Astrocyte (in vitro differentiated cells and primary cell): Measurements from ENCODE around the gene CCDC178. TPM values are rescaled to one million over a fixed set of nuclear protein-coding genes. Genes with fewer than 3 reads are reported as not detected.

ENCODE experiments used
- DNase-seq: peaks from one replicate; pipeline ENCODE4 v3.0.0-alpha.2; 2010; ENCODE audit warnings: low read depth
- FAIRE-seq: peaks from 2 replicates; lab custom pipeline; 2011; peaks lifted over from hg19 to GRCh38; lab: Jason Lieb, UNC
- H2AFZ ChIP-seq: 2 replicates; pipeline ENCODE4 v1.6.0; 2012; ENCODE audit warnings: low read depth, low read length, inconsistent platforms
- H3K27ac ChIP-seq: 2 replicates; pipeline ENCODE4 v1.5.1; 2011; ENCODE audit warnings: low read depth, low read length, inconsistent platforms
- H3K27me3 ChIP-seq: 2 replicates; pipeline ENCODE4 v1.6.0; 2011; ENCODE audit warnings: low read length, inconsistent platforms; ENCODE audit not compliant: insufficient read depth
- H3K36me3 ChIP-seq: 2 replicates; pipeline ENCODE4 v1.5.1; 2011; ENCODE audit warnings: low read length, inconsistent platforms; ENCODE audit not compliant: insufficient read depth
- H3K4me1 ChIP-seq: 2 replicates; pipeline ENCODE4 v1.5.1; 2011; ENCODE audit warnings: low read length, inconsistent platforms; ENCODE audit not compliant: insufficient read depth
- H3K4me2 ChIP-seq: 2 replicates; pipeline ENCODE4 v1.6.0; 2012; ENCODE audit warnings: low read length, inconsistent platforms
- H3K4me3 ChIP-seq: 2 replicates; pipeline ENCODE4 v1.5.1; 2011; ENCODE audit warnings: low read depth, mild to moderate bottlenecking, low read length, inconsistent platforms; ENCODE audit not compliant: insufficient read depth
- H3K79me2 ChIP-seq: 2 replicates; pipeline ENCODE4 v1.6.0; 2012; ENCODE audit warnings: mild to moderate bottlenecking, low read length, inconsistent platforms; ENCODE audit not compliant: insufficient read depth
- H3K9ac ChIP-seq: 2 replicates; pipeline ENCODE4 v1.6.0; 2012; ENCODE audit warnings: mild to moderate bottlenecking, low read length, inconsistent platforms
- H3K9me3 ChIP-seq: 2 replicates; pipeline ENCODE4 v1.5.1; 2012; ENCODE audit warnings: low read depth, mild to moderate bottlenecking, low read length, inconsistent platforms; ENCODE audit not compliant: insufficient read depth
- H4K20me1 ChIP-seq: 2 replicates; pipeline ENCODE4 v1.6.0; 2012; ENCODE audit warnings: low read length, inconsistent platforms; ENCODE audit not compliant: insufficient read depth
- H3K27ac Mint-ChIP-seq: one replicate; pipeline ENCODE4 v1.8.0; 2021; ENCODE audit warnings: mild to moderate bottlenecking, mixed read lengths; ENCODE audit not compliant: unreplicated experiment
- H3K27me3 Mint-ChIP-seq: one replicate; pipeline ENCODE4 v1.8.0; 2021; ENCODE audit warnings: low read depth, mixed read lengths; ENCODE audit not compliant: unreplicated experiment
- H3K36me3 Mint-ChIP-seq: one replicate; pipeline ENCODE4 v1.8.0; 2021; ENCODE audit warnings: low read depth, mixed read lengths; ENCODE audit not compliant: unreplicated experiment
- H3K4me1 Mint-ChIP-seq: one replicate; pipeline ENCODE4 v1.8.0; 2021; ENCODE audit warnings: low read depth, mixed read lengths; ENCODE audit not compliant: unreplicated experiment
- H3K4me3 Mint-ChIP-seq: one replicate; pipeline ENCODE4 v1.8.0; 2021; ENCODE audit warnings: mild to moderate bottlenecking, moderate library complexity, mixed read lengths; ENCODE audit not compliant: unreplicated experiment
- H3K9me3 Mint-ChIP-seq: one replicate; pipeline ENCODE4 v1.8.0; 2021; ENCODE audit warnings: mild to moderate bottlenecking, mixed read lengths; ENCODE audit not compliant: unreplicated experiment
- EZH2 ChIP-seq: IDR thresholded peaks from 2 replicates; pipeline ENCODE4 v1.6.1; 2012; ENCODE audit warnings: mild to moderate bottlenecking, low read length, inconsistent platforms; ENCODE audit not compliant: insufficient read depth
- total RNA-seq: library from RNA; stranded (reverse); gene quantifications from 2 replicates; pipeline ENCODE4 v1.2.1, GENCODE V29; 2021
- TF ChIP-seq, protein P1 (sequence below): IDR thresholded peaks from 2 replicates; pipeline ENCODE4 v1.5.1; 2011; ENCODE audit warnings: low read depth, mild to moderate bottlenecking, inconsistent platforms, low read length, moderate library complexity; ENCODE audit not compliant: insufficient read depth

Gene CCDC178
- total RNA-seq, 1 donor from 2014 or later, result 0.30 TPM

DNA sequence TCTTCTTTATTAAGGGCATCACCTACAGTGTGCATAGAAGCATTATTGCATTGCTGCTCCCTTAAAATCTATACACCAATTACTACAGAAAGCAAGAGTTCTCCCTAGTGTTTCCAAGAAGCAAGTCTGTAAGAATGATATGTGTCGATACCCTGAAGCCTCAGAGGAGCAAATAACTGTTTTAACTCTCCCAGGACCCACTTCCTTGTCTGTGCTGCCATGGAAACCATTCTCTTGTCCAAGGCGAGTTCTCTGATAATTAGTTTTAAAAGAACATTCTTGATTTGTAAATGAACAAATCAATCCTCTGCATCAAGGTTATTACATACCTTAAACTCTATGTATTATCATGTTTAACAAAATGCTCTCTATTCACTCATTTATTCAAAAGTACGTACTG, 340.9 kb downstream of the CCDC178 start:
- Histone ChIP-seq H2AFZ (no peak overlapping the region), H3K9ac (no peak overlapping the region), H3K4me1 (no peaks in the 10 kb centered on the region), H3K27ac (no peak overlapping the region), H3K9me3 (no peaks in the 10 kb centered on the region), H3K27me3 (no peaks in the 10 kb centered on the region), H3K4me3 (no peak overlapping the region), H3K4me2 (no peak overlapping the region), H3K36me3 (no peaks in the 10 kb centered on the region), H4K20me1 (no peaks in the 10 kb centered on the region), H3K79me2 (no peaks in the 10 kb centered on the region)
- H3K27ac Mint-ChIP-seq, result no peak overlapping the region
- H3K27me3 Mint-ChIP-seq, result no peaks in the 10 kb centered on the region
- H3K4me3 Mint-ChIP-seq, result no peak overlapping the region
- FAIRE-seq (no peak), DNase-seq (no peak)
- no peak for TF ChIP-seq EZH2
- TF ChIP-seq, protein P1, sequence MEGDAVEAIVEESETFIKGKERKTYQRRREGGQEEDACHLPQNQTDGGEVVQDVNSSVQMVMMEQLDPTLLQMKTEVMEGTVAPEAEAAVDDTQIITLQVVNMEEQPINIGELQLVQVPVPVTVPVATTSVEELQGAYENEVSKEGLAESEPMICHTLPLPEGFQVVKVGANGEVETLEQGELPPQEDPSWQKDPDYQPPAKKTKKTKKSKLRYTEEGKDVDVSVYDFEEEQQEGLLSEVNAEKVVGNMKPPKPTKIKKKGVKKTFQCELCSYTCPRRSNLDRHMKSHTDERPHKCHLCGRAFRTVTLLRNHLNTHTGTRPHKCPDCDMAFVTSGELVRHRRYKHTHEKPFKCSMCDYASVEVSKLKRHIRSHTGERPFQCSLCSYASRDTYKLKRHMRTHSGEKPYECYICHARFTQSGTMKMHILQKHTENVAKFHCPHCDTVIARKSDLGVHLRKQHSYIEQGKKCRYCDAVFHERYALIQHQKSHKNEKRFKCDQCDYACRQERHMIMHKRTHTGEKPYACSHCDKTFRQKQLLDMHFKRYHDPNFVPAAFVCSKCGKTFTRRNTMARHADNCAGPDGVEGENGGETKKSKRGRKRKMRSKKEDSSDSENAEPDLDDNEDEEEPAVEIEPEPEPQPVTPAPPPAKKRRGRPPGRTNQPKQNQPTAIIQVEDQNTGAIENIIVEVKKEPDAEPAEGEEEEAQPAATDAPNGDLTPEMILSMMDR, result no peak
- peaks cover 14% of the 10 kb centered on the region for H3K4me1 Mint-ChIP-seq
- H3K9me3 Mint-ChIP-seq, result no peaks in the 10 kb centered on the region
- no peaks in the 10 kb centered on the region for H3K36me3 Mint-ChIP-seq

DNA sequence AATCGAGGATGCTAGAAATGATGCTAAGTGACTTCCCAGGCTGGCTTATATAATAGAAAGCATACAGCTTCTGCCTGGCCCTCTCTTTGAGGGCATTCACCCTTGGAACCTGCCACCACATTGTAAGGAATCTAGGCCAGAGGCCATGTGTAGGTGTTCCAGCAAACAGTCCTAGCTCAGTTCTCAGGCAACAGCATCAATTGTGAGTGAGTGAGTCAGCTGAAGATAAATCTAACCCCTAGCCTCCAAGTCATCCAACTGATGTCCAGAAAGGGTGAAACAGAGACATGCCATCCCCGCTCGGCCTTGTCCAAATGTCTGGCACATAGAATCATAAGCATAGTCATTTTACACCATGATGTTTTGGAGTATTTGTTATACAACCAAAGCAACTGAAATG, 343.4 kb downstream of the CCDC178 start:
- H3K4me1 ChIP-seq, result no peaks in the 10 kb centered on the region
- Mint-ChIP-seq H3K36me3 (no peaks in the 10 kb centered on the region), H3K27ac (no peak overlapping the region), H3K4me3 (no peak overlapping the region), H3K27me3 (no peaks in the 10 kb centered on the region), H3K9me3 (no peaks in the 10 kb centered on the region), H3K4me1 (peaks cover 14% of the 10 kb centered on the region)
- no peak overlapping the region for H3K27ac ChIP-seq
- no peak overlapping the region for H3K9ac ChIP-seq
- no peak overlapping the region for H2AFZ ChIP-seq
- no peaks in the 10 kb centered on the region for H3K36me3 ChIP-seq
- peak; percentile 17 for DNase-seq
- H3K27me3 ChIP-seq, result no peaks in the 10 kb centered on the region
- FAIRE-seq, result no peak
- H3K4me2 ChIP-seq, result no peak overlapping the region
- TF ChIP-seq, protein P1, result no peak
- TF ChIP-seq EZH2, result no peak
- no peak overlapping the region for H3K4me3 ChIP-seq
- no peaks in the 10 kb centered on the region for H3K79me2 ChIP-seq
- H4K20me1 ChIP-seq, result no peaks in the 10 kb centered on the region
- no peaks in the 10 kb centered on the region for H3K9me3 ChIP-seq

DNA sequence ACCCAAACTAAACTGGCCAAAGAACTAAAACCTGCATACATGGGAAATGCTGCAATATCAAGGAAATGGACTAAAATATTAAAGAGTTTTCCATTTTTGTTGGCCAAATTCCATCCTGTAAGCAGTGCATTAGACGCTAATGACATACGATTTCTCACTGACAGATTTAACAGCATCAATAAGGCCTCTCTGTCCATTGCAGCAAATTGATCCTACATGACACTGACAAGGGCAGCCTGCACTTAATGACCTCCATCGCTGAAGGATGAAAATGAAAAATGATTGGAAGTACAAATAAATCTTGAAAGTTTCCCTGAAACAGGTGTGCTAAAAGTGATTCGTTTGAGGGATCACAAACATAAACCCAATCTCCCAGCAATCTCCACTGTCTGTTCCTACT, 350.1 kb downstream of the CCDC178 start:
- no peak for DNase-seq
- no peaks in the 10 kb centered on the region for H3K36me3 ChIP-seq
- no peak overlapping the region for H3K4me3 ChIP-seq
- TF ChIP-seq, protein P1, result no peak
- TF ChIP-seq EZH2, result no peak
- Mint-ChIP-seq H3K27me3 (no peaks in the 10 kb centered on the region), H3K27ac (no peak overlapping the region), H3K4me3 (no peak overlapping the region), H3K36me3 (no peaks in the 10 kb centered on the region), H3K9me3 (no peaks in the 10 kb centered on the region), H3K4me1 (no peaks in the 10 kb centered on the region)
- no peaks in the 10 kb centered on the region for H4K20me1 ChIP-seq
- FAIRE-seq, result no peak
- no peak overlapping the region for H2AFZ ChIP-seq
- H3K4me2 ChIP-seq, result no peak overlapping the region
- no peaks in the 10 kb centered on the region for H3K79me2 ChIP-seq
- no peaks in the 10 kb centered on the region for H3K4me1 ChIP-seq
- no peaks in the 10 kb centered on the region for H3K9me3 ChIP-seq
- H3K27ac ChIP-seq, result no peak overlapping the region
- H3K27me3 ChIP-seq, result no peaks in the 10 kb centered on the region
- H3K9ac ChIP-seq, result no peak overlapping the region
